Breast epithelium (tissue), 4 donors: ENCODE data around the gene LINS1. TPM values are rescaled to one million over a fixed set of nuclear protein-coding genes. Genes with fewer than 3 reads are reported as not detected.

Experiments
- DNase-seq, 2 donors: peaks; one replicate each; pipeline ENCODE4 v3.0.0-alpha.2; 2019; ENCODE audit warnings: low spot score in 2 of 2
- H3K27ac ChIP-seq, 2 donors: fragments of 200-600 bp; sonication (generic) in 1 of 2; one replicate each; pipeline ENCODE4 v1.5.1; 2016 to 2019; ENCODE audit warnings: mild to moderate bottlenecking in 1 of 2
- H3K27me3 ChIP-seq, 2 donors: fragments of 200-600 bp; sonication (generic) in 1 of 2; one replicate each; pipeline versions ENCODE4 v1.5.1 to v1.6.0; 2017 to 2019; ENCODE audit warnings: control low read depth in 1 of 2, mild to moderate bottlenecking in 1 of 2
- H3K36me3 ChIP-seq: fragments of 200-600 bp; one replicate; pipeline ENCODE4 v1.5.1; 2019
- H3K4me1 ChIP-seq, 2 donors: fragments of 200-600 bp; sonication (generic); one replicate each; pipeline ENCODE4 v1.5.1; 2016 to 2019; ENCODE audit warnings: control low read depth in 1 of 2
- H3K4me3 ChIP-seq, 3 donors: fragments of 200-600 bp; sonication (generic); 1 replicate in 2 of 3; 2 replicates in 1 of 3; pipeline ENCODE4 v1.5.1; 2016 to 2019; ENCODE audit warnings: mild to moderate bottlenecking in 3 of 3, moderate library complexity in 2 of 3
- H3K9me3 ChIP-seq, 2 donors: fragments of 200-600 bp; sonication (generic) in 1 of 2; one replicate each; pipeline ENCODE4 v1.5.1; 2016 to 2019; ENCODE audit warnings: control low read depth in 1 of 2
- POLR2A ChIP-seq: fragments of 450-650 bp; IDR thresholded peaks from one replicate; pipeline ENCODE4 v1.6.1; 2016; ENCODE audit warnings: antibody characterized with exemption, mild to moderate bottlenecking, moderate library complexity
- POLR2AphosphoS5 ChIP-seq, 3 donors: sonication (generic); formaldehyde crosslinking; IDR thresholded peaks; one replicate each; pipeline ENCODE4 v1.6.1; 2017; ENCODE audit warnings: antibody characterized with exemption in 3 of 3
- intact Hi-C: fragments of 100-400 bp; cut with DNase I; formaldehyde crosslinking; loops from one replicate; pipeline ENCODE4 v1.15.1; 2023; ENCODE audit warnings: low total_unique reads
- total RNA-seq, 3 donors: library from RNA; depleted of rRNA; stranded (reverse); fragments of >200 nt; gene quantifications; one replicate each; pipeline ENCODE4 v1.1.0, GENCODE V29; 2016
- TF ChIP-seq, protein P1 (sequence below), 3 donors: fragments of 450-650 bp; IDR thresholded peaks; one replicate each; pipeline ENCODE4 v1.5.1; 2016 to 2017; ENCODE audit warnings: antibody characterized with exemption in 3 of 3, mild to moderate bottlenecking in 3 of 3, moderate library complexity in 3 of 3

LINS1 gene
- total RNA-seq, 3 donors from 2014 or later, result 16.3 to 70.4 (median 31.5) TPM

DNA sequence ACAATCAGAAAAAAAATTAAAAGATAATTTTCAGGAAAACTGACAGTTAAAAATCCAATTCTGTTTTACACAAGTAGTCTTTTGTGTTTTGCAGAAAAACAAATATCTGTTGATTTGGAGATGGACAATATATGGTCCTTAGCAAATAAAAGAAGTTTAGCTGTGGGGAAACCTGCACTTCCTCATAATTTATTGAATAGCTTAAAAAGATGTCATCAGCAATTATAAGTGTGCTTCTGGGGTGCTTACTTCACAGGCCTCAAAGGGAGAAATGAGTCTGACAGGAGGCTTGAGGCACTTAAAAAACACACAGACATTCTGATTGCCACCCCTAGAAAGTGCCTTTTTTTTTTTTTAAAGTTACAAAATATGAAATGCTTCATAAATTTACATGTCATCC, 41.7 kb downstream of the LINS1 start:
- TF ChIP-seq POLR2A, result no peak
- DNase-seq, result no peak
- intact Hi-C loops, result no loop called here

DNA sequence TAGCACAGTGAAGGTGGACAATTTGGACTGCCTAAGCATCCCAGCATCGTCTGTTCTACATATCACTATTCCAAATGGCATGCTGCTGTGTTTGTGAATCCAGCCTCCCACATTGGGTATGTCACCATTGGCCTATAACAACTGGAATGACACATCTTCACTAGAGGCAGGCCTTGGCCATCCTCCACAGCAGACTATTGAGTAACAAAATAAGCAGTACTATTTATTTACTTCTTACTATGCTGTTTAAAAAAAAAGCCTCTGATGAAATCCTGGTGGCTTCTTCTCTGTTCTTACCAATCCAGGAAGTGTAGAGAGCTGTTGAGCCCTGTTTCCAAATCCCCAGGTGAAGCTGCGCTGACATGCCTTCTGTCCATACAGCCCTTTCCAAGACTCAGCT, 42.7 kb downstream of the LINS1 start:
- intact Hi-C loops, result no loop called here
- TF ChIP-seq POLR2A (no peak), POLR2AphosphoS5 (IDR thresholded peaks at IDR 0.05) (no peak)
- TF ChIP-seq, protein P1, sequence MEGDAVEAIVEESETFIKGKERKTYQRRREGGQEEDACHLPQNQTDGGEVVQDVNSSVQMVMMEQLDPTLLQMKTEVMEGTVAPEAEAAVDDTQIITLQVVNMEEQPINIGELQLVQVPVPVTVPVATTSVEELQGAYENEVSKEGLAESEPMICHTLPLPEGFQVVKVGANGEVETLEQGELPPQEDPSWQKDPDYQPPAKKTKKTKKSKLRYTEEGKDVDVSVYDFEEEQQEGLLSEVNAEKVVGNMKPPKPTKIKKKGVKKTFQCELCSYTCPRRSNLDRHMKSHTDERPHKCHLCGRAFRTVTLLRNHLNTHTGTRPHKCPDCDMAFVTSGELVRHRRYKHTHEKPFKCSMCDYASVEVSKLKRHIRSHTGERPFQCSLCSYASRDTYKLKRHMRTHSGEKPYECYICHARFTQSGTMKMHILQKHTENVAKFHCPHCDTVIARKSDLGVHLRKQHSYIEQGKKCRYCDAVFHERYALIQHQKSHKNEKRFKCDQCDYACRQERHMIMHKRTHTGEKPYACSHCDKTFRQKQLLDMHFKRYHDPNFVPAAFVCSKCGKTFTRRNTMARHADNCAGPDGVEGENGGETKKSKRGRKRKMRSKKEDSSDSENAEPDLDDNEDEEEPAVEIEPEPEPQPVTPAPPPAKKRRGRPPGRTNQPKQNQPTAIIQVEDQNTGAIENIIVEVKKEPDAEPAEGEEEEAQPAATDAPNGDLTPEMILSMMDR (IDR thresholded peaks at IDR 0.05), result no peak
- Histone ChIP-seq H3K4me3 (no peak overlapping the region), H3K4me1 (no peaks in the 10 kb centered on the region), H3K27me3 (no peaks in the 10 kb centered on the region), H3K9me3 (no peaks in the 10 kb centered on the region), H3K27ac (peak overlapping the region in 1 of 2 donors; percentile 55), H3K36me3 (no peaks in the 10 kb centered on the region)
- no peak for DNase-seq

More for the DNA sequence above, 41.7 kb downstream of the LINS1 start:
- H3K36me3 ChIP-seq, result no peaks in the 10 kb centered on the region
- no peak overlapping the region for H3K4me3 ChIP-seq
- H3K27ac ChIP-seq, result no peak overlapping the region
- H3K4me1 ChIP-seq, result no peaks in the 10 kb centered on the region
- H3K27me3 ChIP-seq, result no peaks in the 10 kb centered on the region
- H3K9me3 ChIP-seq, result no peaks in the 10 kb centered on the region

DNA sequence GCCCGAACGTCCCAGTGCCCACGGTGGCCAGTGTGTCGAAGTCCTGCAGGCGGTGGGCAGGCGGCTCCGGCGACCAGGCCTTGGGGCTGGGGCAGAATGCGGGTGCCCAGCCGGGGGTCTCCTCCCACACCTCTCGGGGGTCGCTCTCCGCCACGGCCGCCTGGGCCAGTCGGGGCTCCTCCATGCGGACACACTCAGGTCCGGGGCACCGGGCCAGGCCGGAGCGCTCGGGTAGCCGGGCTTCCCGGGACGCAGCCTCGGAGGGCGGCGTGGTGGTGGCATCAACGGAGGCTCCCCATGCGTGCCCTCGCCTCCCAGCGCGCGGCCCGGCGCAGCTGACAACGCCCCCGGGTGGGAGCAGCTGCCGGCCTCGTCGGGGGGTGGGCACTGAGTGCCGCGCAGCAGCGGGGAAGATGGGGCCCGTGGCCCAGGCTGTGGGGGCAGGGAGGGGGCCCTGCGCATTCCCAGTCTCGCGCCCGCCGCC, 43.2 kb downstream of the LINS1 start:
- H3K27me3 ChIP-seq, result no peaks in the 10 kb centered on the region
- H3K4me3 ChIP-seq, result no peak overlapping the region
- intact Hi-C loops, result no loop called here
- H3K9me3 ChIP-seq, result no peaks in the 10 kb centered on the region
- no peaks in the 10 kb centered on the region for H3K36me3 ChIP-seq
- peak overlapping the region in 1 of 2 donors; percentile 55 for H3K27ac ChIP-seq
- no peak for DNase-seq
- H3K4me1 ChIP-seq, result no peaks in the 10 kb centered on the region
- TF ChIP-seq POLR2AphosphoS5 (IDR thresholded peaks at IDR 0.05) (no peak), POLR2A (no peak)
- TF ChIP-seq, protein P1 (IDR thresholded peaks at IDR 0.05), result no peak

DNA sequence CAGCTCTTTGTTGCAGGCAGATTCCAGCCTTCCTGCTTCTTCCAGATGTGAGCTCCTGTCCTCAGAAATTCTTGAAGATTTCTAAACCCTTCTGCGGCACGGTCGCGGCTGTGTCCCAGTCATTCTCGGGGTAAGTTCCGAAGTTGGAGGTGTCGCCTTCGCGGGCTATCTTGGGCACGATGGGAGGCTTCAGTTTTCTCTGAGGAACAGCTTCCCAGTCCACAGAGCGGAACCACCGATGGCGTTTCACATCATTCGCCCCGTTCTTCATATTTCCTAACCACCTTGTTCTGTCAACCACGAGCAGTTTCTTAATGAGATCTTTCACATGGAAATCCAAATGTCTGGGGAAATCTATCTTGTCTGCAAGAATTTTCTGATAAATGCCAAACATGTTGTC, 48.5 kb downstream of the LINS1 start:
- DNase-seq, result no peak
- no peaks in the 10 kb centered on the region for H3K9me3 ChIP-seq
- H3K27ac ChIP-seq, result no peak overlapping the region
- TF ChIP-seq POLR2AphosphoS5 (IDR thresholded peaks at IDR 0.05) (no peak), POLR2A (no peak)
- TF ChIP-seq, protein P1 (IDR thresholded peaks at IDR 0.05), result no peak
- H3K27me3 ChIP-seq, result no peaks in the 10 kb centered on the region
- no peaks in the 10 kb centered on the region for H3K36me3 ChIP-seq
- H3K4me1 ChIP-seq, result no peaks in the 10 kb centered on the region
- no peak overlapping the region for H3K4me3 ChIP-seq
- intact Hi-C loops, result no loop called here

DNA sequence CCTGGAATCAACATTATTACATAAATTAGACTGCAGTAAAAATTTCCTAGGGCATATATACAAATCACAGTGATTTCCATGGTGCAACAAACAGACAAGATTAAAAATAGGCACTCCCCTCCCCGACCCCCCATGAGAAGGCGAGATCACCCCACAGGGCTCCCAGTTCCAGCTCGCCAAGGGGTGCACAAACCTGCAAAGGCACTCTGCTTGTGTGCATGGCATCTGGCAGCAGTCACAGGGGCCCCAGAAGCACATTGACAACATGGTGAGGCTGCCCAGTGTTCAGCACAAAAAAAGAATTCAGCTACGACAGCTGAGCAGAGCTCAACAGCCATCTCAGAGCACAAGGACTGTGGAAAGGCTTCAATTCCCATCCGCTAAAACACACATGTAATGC, 54.0 kb downstream of the LINS1 start:
- Histone ChIP-seq H3K27ac (no peak overlapping the region), H3K4me3 (no peak overlapping the region), H3K36me3 (no peaks in the 10 kb centered on the region), H3K27me3 (no peaks in the 10 kb centered on the region), H3K4me1 (no peaks in the 10 kb centered on the region), H3K9me3 (no peaks in the 10 kb centered on the region)
- TF ChIP-seq, protein P1 (IDR thresholded peaks at IDR 0.05), result no peak
- no peak for DNase-seq
- intact Hi-C loops, result no loop called here

DNA sequence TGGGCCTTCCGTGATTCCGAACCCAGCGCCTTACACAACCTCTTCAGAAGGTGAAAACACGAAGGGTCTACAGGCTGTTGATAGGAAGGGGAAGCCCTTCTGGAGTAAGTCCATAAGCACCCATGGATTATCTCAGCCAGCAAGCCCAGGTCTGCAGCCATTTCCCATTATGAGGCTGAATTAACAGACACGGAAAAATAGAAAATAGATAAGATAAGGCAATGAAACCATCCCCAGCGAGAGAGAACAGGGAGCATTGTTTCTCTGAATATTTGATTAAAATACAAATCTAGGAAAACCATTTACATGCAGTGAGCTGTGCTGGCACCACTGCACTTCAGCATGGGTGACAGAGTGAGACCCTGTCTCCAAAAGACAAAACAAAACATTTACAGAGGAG, 57.0 kb downstream of the LINS1 start:
- H3K4me1 ChIP-seq, result no peaks in the 10 kb centered on the region
- no peak overlapping the region for H3K4me3 ChIP-seq
- no peaks in the 10 kb centered on the region for H3K36me3 ChIP-seq
- intact Hi-C loops, result no loop called here
- no peaks in the 10 kb centered on the region for H3K27me3 ChIP-seq
- DNase-seq, result no peak
- no peak overlapping the region for H3K27ac ChIP-seq
- TF ChIP-seq POLR2AphosphoS5 (IDR thresholded peaks at IDR 0.05), result no peak
- TF ChIP-seq, protein P1 (IDR thresholded peaks at IDR 0.05), result no peak
- no peak for TF ChIP-seq POLR2A
- H3K9me3 ChIP-seq, result no peaks in the 10 kb centered on the region
